Stimulated activated memory B cell treated with anti-CD40 and anti-IgM and Interleukin-4, amounts not matched to agents 10 μg/mL and 1 μg/mL and 100 μg/mL, for 72 hours (primary cell): ENCODE data around the gene ANO2.
"Not testable (repeated sequence)": the region's sequence is repeated elsewhere in the genome, so short reads cannot be mapped to it uniquely, and the experiment has no call there.

Experiments used
- ATAC-seq: fragments of 150-1000 bp; cut with Tn5 transposase; 2 replicates; pipeline ENCODE4 v1.10.0; 2021
- H3K27ac Mint-ChIP-seq: one replicate; pipeline ENCODE4 v1.8.0; 2022; ENCODE audit warnings: mild to moderate bottlenecking, mixed read lengths
- H3K27me3 Mint-ChIP-seq: one replicate; pipeline ENCODE4 v1.8.0; 2022; ENCODE audit warnings: mixed read lengths
- H3K36me3 Mint-ChIP-seq: one replicate; pipeline ENCODE4 v1.8.0; 2022; ENCODE audit warnings: mixed read lengths
- H3K4me1 Mint-ChIP-seq: one replicate; pipeline ENCODE4 v1.8.0; 2022; ENCODE audit warnings: mixed read lengths
- H3K4me3 Mint-ChIP-seq: one replicate; pipeline ENCODE4 v1.8.0; 2022; ENCODE audit warnings: mild to moderate bottlenecking, moderate library complexity, mixed read lengths
- H3K9me3 Mint-ChIP-seq: one replicate; pipeline ENCODE4 v1.8.0; 2022; ENCODE audit warnings: mixed read lengths

Gene ANO2

GRCh38 chr12:5710260-5710878 is 234.7 kb downstream of the ANO2 start:
- H3K36me3 Mint-ChIP-seq = no peaks in the 10 kb centered on the region
- H3K4me3 Mint-ChIP-seq = no peak overlapping the region
- no peak overlapping the region for H3K27ac Mint-ChIP-seq
- peaks cover 8% of the 10 kb centered on the region for H3K9me3 Mint-ChIP-seq
- ATAC-seq = no peak
- H3K4me1 Mint-ChIP-seq = no peaks in the 10 kb centered on the region
- H3K27me3 Mint-ChIP-seq = no peaks in the 10 kb centered on the region

GRCh38 chr12:5708371-5708770 is 236.7 kb downstream of the ANO2 start:
- peaks cover 8% of the 10 kb centered on the region for H3K9me3 Mint-ChIP-seq
- no peak overlapping the region for H3K27ac Mint-ChIP-seq
- no peak overlapping the region for H3K4me3 Mint-ChIP-seq
- ATAC-seq = no peak
- no peaks in the 10 kb centered on the region for H3K27me3 Mint-ChIP-seq
- H3K4me1 Mint-ChIP-seq = no peaks in the 10 kb centered on the region
- no peaks in the 10 kb centered on the region for H3K36me3 Mint-ChIP-seq

- Mint-ChIP-seq H3K4me1 (no peaks in the 10 kb centered on the region), H3K4me3 (no peak overlapping the region), H3K27me3 (no peaks in the 10 kb centered on the region), H3K27ac (no peak overlapping the region), H3K9me3 (peaks cover 8% of the 10 kb centered on the region), H3K36me3 (no peaks in the 10 kb centered on the region)
- no peak for ATAC-seq
These were observed 238.8 kb downstream of the ANO2 start for GRCh38 chr12:5706247-5706646.

- H3K27me3 Mint-ChIP-seq = no peaks in the 10 kb centered on the region
- H3K36me3 Mint-ChIP-seq = no peaks in the 10 kb centered on the region
- no peak overlapping the region for H3K27ac Mint-ChIP-seq
- ATAC-seq = no peak
- H3K4me3 Mint-ChIP-seq = no peak overlapping the region
- H3K9me3 Mint-ChIP-seq = peaks cover 8% of the 10 kb centered on the region
- no peaks in the 10 kb centered on the region for H3K4me1 Mint-ChIP-seq
These were observed 239.3 kb downstream of the ANO2 start for GRCh38 chr12:5705791-5706190.

GRCh38 chr12:5694759-5695409 is 250.2 kb downstream of the ANO2 start:
- H3K36me3 Mint-ChIP-seq = no peaks in the 10 kb centered on the region
- H3K27ac Mint-ChIP-seq = no peak overlapping the region
- ATAC-seq = no peak
- H3K4me1 Mint-ChIP-seq = no peaks in the 10 kb centered on the region
- H3K9me3 Mint-ChIP-seq = peaks cover 6% of the 10 kb centered on the region
- H3K4me3 Mint-ChIP-seq = no peak overlapping the region
- H3K27me3 Mint-ChIP-seq = peaks cover 21% of the 10 kb centered on the region

- Mint-ChIP-seq H3K36me3 (no peaks in the 10 kb centered on the region), H3K9me3 (peaks cover 6% of the 10 kb centered on the region), H3K27me3 (peaks cover 21% of the 10 kb centered on the region), H3K27ac (no peak overlapping the region), H3K4me1 (no peaks in the 10 kb centered on the region), H3K4me3 (no peak overlapping the region)
- no peak for ATAC-seq
These were observed 252.2 kb downstream of the ANO2 start for GRCh38 chr12:5692850-5693249.

- Mint-ChIP-seq H3K27ac (no peak overlapping the region), H3K36me3 (no peaks in the 10 kb centered on the region), H3K27me3 (peaks cover 21% of the 10 kb centered on the region), H3K4me1 (no peaks in the 10 kb centered on the region), H3K4me3 (no peak overlapping the region), H3K9me3 (peaks cover 6% of the 10 kb centered on the region)
- no peak for ATAC-seq
These were observed 253.1 kb downstream of the ANO2 start for GRCh38 chr12:5691943-5692342.

GRCh38 chr12:5690240-5690639 is 254.8 kb downstream of the ANO2 start:
- Mint-ChIP-seq H3K36me3 (no peaks in the 10 kb centered on the region), H3K9me3 (peaks cover 6% of the 10 kb centered on the region), H3K27ac (no peak overlapping the region), H3K4me3 (no peak overlapping the region), H3K4me1 (no peaks in the 10 kb centered on the region), H3K27me3 (peaks cover 21% of the 10 kb centered on the region)
- ATAC-seq = no peak

- no peak overlapping the region for H3K4me3 Mint-ChIP-seq
- no peaks in the 10 kb centered on the region for H3K36me3 Mint-ChIP-seq
- H3K4me1 Mint-ChIP-seq = no peaks in the 10 kb centered on the region
- no peak for ATAC-seq
- H3K9me3 Mint-ChIP-seq = peaks cover 6% of the 10 kb centered on the region
- H3K27me3 Mint-ChIP-seq = peaks cover 21% of the 10 kb centered on the region
- no peak overlapping the region for H3K27ac Mint-ChIP-seq
These were observed 255.3 kb downstream of the ANO2 start for GRCh38 chr12:5689773-5690172.

GRCh38 chr12:5688226-5688625 is 256.8 kb downstream of the ANO2 start:
- H3K9me3 Mint-ChIP-seq = peaks cover under 1% of the 10 kb centered on the region
- no peak overlapping the region for H3K4me3 Mint-ChIP-seq
- no peak overlapping the region for H3K27ac Mint-ChIP-seq
- no peaks in the 10 kb centered on the region for H3K4me1 Mint-ChIP-seq
- peaks cover 11% of the 10 kb centered on the region for H3K27me3 Mint-ChIP-seq
- no peaks in the 10 kb centered on the region for H3K36me3 Mint-ChIP-seq
- no peak for ATAC-seq

- Mint-ChIP-seq H3K27me3 (peaks cover under 1% of the 10 kb centered on the region), H3K27ac (no peak overlapping the region), H3K4me1 (no peaks in the 10 kb centered on the region), H3K36me3 (no peaks in the 10 kb centered on the region), H3K9me3 (no peaks in the 10 kb centered on the region), H3K4me3 (no peak overlapping the region)
- ATAC-seq = no peak
These were observed 259.1 kb downstream of the ANO2 start for GRCh38 chr12:5685935-5686334.

GRCh38 chr12:5684989-5685388 is 260.1 kb downstream of the ANO2 start:
- Mint-ChIP-seq H3K4me1 (no peaks in the 10 kb centered on the region), H3K27ac (no peak overlapping the region), H3K9me3 (no peaks in the 10 kb centered on the region), H3K36me3 (no peaks in the 10 kb centered on the region), H3K27me3 (no peaks in the 10 kb centered on the region), H3K4me3 (no peak overlapping the region)
- no peak for ATAC-seq

GRCh38 chr12:5682581-5682980 is 262.5 kb downstream of the ANO2 start:
- Mint-ChIP-seq H3K9me3 (no peaks in the 10 kb centered on the region), H3K27me3 (peaks cover 8% of the 10 kb centered on the region), H3K36me3 (no peaks in the 10 kb centered on the region), H3K4me3 (no peak overlapping the region), H3K4me1 (no peaks in the 10 kb centered on the region), H3K27ac (no peak overlapping the region)
- no peak for ATAC-seq

- Mint-ChIP-seq H3K36me3 (no peaks in the 10 kb centered on the region), H3K9me3 (no peaks in the 10 kb centered on the region), H3K4me1 (no peaks in the 10 kb centered on the region)
These were observed 266.9 kb downstream of the ANO2 start for GRCh38 chr12:5678176-5678575.

GRCh38 chr12:5669624-5670023 is 275.4 kb downstream of the ANO2 start:
- not testable (repeated sequence) for H3K27me3 Mint-ChIP-seq, H3K36me3 Mint-ChIP-seq, H3K4me1 Mint-ChIP-seq, H3K4me3 Mint-ChIP-seq, ATAC-seq, H3K9me3 Mint-ChIP-seq, H3K27ac Mint-ChIP-seq

More at GRCh38 chr12:5678176-5678575, 266.9 kb downstream of the ANO2 start:
- Mint-ChIP-seq H3K27me3 (peaks cover 20% of the 10 kb centered on the region), H3K4me3 (no peak overlapping the region), H3K27ac (no peak overlapping the region)
- no peak for ATAC-seq

- Mint-ChIP-seq H3K27me3 (no peaks in the 10 kb centered on the region), H3K9me3 (peaks cover 3% of the 10 kb centered on the region), H3K4me1 (no peaks in the 10 kb centered on the region), H3K36me3 (no peaks in the 10 kb centered on the region), H3K27ac (no peak overlapping the region), H3K4me3 (no peak overlapping the region)
- ATAC-seq = no peak
These were observed 279.4 kb downstream of the ANO2 start for GRCh38 chr12:5665615-5666014.
